LHCN-M2 (cell line): ENCODE results near the gene FBXO38. TPM values are rescaled to one million over a fixed set of nuclear protein-coding genes. Genes with fewer than 3 reads are reported as not detected.
"Not testable (repeated sequence)": the region's sequence is repeated elsewhere in the genome, so short reads cannot be mapped to it uniquely, and the experiment has no call there.

Source experiments
- DNase-seq: peaks from one replicate; pipeline ENCODE4 v3.0.0-alpha.2; 2012; ENCODE audit warnings: low read depth
- total RNA-seq: library from RNA; depleted of rRNA; stranded (reverse); fragments of >200 nt; gene quantifications from 2 replicates; pipeline ENCODE4 v1.2.3, GENCODE V29; 2014

FBXO38 gene
- total RNA-seq, 1 experiment from 2014 or later: 35.5 TPM

- no peak for DNase-seq
These were observed 42.8 kb downstream of the FBXO38 start for GRCh38 chr5:148426514-148426913.

DNA sequence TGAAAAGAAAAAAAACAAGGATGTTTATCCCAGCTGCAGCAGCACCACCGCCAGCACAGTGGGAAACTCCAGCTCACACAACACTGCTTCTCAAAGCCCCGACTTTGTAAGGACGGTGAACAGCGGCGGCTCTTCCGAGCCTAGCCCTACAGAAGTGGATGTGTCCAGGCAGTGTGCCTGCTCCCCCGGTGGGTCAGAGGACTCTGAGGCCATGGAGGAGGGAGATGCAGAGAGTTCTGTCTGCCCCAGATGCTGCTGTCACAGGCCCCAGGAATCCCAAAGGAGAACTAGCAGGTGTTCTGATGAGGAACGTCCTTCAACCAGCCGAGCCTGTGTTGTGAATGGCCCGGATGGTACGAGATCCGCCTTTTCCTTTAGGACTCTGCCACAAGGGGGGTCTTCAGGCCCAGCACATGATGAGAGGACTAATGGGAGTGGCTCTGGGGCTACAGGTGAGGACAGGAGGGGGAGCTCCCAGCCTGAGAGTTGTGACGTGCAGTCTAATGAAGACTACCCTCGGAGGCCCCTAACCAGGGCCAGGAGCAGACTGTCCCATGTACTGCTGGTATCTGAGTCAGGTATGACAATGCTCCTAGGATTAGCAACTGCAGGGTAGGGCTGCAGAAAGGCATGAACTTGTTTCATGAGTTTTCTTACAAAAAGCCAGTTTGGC lies 43.7 kb downstream of the FBXO38 start:
- DNase-seq: no peak

GRCh38 chr5:148428848-148429247 lies 45.1 kb downstream of the FBXO38 start:
- DNase-seq: no peak

- DNase-seq: no peak
These were observed 50.1 kb downstream of the FBXO38 start for GRCh38 chr5:148433826-148434225.

- DNase-seq: no peak
These were observed 52.3 kb downstream of the FBXO38 start for GRCh38 chr5:148436029-148436428.

- no peak for DNase-seq
These were observed 53.5 kb downstream of the FBXO38 start for GRCh38 chr5:148437249-148437648.

DNA sequence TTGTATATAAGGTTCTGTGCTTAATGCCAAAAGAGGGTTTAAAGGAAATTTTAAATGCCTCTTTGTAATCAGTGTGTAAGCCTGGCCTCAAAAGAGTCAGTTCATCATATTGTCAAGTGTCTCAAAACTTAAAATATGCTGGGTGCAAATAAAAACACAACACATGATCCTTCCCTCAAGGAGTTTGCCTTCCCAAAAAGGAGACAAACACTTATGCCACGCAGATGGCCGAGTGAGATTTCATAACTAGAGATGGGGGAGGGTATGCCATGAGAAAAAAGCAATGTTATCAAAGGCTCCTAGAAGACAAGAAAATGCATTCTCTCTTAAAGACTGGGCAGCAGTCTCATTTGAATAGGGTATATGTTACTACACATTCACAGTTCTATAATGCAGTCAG lies 55.2 kb downstream of the FBXO38 start:
- no peak for DNase-seq

DNA sequence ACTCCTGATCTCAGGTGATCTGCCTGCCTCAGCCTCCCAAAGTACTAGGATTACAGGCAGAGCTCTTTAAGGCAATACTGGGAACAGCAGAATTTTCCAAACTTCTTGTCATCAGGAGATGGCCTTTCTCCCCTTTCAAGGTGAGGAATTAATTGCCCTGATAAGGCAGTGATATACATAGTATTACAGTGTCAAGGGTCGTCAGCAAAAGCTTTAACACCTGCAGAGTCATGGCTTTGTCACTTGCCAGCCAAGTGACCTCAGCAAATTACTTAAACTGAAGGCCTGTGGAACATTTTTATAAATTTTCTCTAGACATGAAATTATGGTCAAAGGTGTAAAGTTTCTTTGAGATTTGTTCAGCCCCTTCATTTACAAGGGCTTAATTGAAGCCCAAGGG lies 59.5 kb downstream of the FBXO38 start:
- DNase-seq: no peak

DNA sequence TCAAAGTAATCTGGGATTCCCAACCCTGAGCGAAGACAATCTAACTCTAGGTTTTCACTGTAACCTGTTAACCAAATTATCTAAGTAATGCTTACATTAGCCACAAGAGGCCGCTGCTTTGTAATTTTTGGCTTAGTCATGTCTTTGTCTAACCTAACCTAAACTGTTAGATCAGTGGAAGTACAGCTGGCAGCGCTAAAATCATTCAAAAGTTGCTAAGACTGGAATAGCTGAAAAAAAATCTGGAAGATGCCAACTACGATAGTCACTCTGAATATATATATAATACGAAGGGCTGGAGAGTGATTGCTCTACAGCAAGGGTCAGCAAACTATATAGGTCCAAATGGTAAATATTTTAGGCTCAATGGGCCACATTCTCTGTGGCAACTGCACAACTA lies 60.2 kb downstream of the FBXO38 start:
- DNase-seq: peak; percentile 71

DNA sequence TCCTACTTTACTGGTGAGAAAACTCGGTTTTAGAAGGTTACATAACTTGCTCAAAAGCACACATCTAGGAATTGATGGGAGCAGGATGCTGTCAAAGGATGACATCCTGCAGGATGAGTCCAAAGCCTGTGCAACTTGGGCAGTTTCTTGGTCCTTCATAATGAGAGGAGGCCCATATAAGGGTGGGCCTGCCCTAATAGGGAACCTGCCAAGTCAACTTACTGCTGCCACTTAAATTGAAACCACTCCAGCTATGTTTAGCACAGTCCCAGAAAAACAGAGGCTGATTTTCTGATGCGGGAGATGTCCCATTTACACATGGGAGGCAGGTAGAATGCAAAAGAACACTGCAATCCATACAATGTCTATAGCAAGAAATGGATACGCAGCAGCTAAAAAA lies 61.8 kb downstream of the FBXO38 start:
- no peak for DNase-seq

- no peak for DNase-seq
These were observed 62.9 kb downstream of the FBXO38 start for GRCh38 chr5:148446611-148447010.

DNA sequence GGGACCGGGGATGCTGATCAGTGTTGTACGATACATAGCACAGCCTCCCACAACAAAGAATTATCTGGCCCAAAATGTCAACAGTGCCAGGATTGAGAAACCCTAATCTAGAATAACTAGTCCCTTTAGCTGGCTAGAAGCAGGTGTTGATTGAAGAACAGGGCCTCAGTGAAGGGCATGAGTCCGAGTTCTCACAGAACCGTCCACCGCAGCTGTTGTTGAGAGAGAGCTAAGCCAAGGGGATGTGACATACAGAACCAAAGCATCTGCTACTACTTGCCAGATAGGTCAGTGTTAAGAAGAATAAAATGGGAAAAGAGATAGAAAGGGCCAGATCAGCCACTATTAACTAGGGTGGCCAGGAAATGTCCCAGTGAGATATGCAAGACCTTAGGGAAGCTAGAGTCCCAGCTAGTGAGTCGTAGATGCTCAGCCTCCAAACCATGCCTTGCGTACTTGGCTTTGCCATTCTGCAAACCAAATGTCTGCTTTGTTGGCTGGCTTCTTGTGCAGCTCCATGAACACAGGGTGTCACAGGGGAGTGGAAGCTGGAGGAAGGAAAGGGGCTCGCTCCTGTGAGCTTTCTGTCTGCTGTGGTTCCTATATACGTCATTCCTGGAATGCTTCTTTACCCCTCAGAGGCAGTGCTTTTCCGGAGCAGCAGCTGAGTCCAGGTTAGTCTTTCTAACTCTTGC lies 68.9 kb downstream of the FBXO38 start:
- DNase-seq: peak; percentile 46

DNA sequence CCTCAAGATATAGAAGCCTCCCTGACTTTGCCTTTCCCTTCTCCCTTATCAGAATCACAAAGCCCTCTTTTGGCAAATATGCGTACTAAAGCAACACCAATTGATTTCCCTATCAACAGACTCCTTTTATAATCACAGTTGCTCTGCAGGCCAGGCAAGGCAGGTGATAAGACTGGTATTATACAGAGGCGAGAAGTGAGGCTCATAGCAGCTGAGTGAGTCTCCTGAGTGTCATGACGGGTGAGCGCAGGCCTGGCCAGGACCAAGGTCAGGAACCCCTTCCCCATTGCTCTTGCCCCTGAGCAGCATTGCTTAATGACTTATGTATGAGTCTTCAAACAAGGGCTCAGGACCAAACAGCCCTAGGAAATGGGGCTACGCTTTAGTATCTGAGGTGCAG lies 70.8 kb downstream of the FBXO38 start:
- no peak for DNase-seq

DNA sequence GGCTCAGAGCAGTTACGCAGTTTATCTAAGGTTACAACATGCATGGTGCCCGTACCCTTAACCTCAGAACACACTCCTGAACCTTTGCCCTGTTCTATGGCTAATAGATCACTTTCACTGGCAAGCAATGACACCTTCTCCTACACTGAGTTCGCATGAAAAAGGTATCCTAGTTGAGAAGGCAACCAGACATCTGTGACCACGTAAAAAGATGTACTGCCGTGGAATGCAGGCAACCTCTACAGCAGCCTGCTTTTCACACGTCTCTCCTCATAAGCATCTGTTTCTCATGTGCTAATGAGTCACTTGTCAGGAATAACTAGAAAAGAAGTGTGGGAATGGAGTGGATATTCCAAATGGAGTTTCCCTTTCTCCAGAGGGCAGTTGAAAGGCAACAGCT lies 71.4 kb downstream of the FBXO38 start:
- DNase-seq: peak; percentile 68

GRCh38 chr5:148457183-148457620 lies 73.4 kb downstream of the FBXO38 start:
- no peak for DNase-seq

- no peak for DNase-seq
These were observed 74.5 kb downstream of the FBXO38 start for GRCh38 chr5:148458036-148458888.

DNA sequence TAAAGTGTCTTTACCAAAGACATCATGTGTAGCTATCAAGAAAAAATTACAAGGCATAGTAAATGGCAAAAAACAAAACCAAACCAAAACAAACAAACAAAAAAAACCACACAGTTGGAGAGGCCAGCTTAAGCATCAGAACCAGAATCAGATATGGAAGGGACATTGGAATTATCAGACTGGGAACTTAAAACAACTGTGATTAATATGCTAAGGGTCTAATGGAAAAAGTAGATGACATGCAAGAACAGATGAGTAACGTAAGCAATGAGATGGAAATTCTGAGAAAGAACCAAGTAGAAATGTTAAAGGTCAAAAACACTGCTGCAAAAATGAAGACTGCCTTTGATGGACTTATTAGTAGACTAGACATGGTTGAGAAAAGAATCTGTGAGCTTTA lies 75.9 kb downstream of the FBXO38 start:
- DNase-seq: no peak

- no peak for DNase-seq
These were observed 81.8 kb downstream of the FBXO38 start for GRCh38 chr5:148465381-148466235.

- DNase-seq: no peak
These were observed 82.5 kb downstream of the FBXO38 start for GRCh38 chr5:148466236-148466580.

DNA sequence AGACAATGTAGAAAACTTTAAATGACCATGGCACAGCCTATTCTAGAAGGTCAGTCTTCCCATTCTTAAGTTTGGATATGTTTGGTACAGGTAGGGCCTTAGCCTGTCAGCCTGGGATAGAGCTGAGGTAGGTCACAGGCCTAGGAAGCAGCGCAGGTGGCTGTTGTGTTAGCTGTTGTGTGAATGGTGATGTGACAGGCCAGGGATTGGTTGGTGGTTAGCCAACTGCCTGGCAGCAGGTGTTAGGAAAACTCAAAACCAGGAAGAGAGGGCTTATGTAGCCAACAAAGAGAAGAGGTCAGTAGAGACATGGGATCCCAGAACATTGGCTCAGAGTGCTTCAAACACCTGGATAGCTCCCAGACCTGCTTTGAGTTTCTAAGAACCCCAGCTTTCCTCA lies 84.2 kb downstream of the FBXO38 start:
- no peak for DNase-seq

DNA sequence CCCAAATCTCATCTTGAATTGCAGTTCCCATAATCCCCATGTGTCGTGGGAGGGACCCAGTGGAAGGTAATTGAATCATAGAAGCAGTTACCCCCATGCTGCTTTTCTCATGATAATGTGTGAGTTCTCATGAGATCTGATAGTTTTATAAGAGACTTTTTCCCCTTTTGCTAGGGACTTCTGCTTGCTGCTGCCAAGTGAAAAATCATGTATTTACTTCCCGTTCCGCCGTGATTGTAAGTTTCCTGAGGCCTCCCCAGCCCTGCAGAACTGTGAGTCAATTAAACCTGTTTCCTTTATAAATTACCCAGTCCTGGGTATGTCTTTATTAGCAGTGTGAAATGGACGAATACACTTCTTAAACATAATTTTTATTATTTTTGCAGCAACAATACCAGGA lies 85.0 kb downstream of the FBXO38 start:
- DNase-seq: not testable (repeated sequence)

GRCh38 chr5:148469501-148469935 lies 85.8 kb downstream of the FBXO38 start:
- peak; percentile 84 for DNase-seq
